NCI-H128 (cell line): ENCODE data around the gene SNCB.
"Not testable (repeated sequence)": the region's sequence is repeated elsewhere in the genome, so short reads cannot be mapped to it uniquely, and the experiment has no call there.

ENCODE experiments used
- DNase-seq: peaks from one replicate; lab custom pipeline; 2025; ENCODE audit not compliant: unreplicated experiment; lab: John Stamatoyannopoulos, UW

SNCB gene

GRCh38 chr5:176606032-176606431 lies 24.3 kb downstream of the SNCB start:
- DNase-seq: no peak

- no peak for DNase-seq
Observed at GRCh38 chr5:176603091-176603490, 27.2 kb downstream of the SNCB start.

GRCh38 chr5:176601901-176602482 lies 28.3 kb downstream of the SNCB start:
- DNase-seq: no peak

- DNase-seq: not testable (repeated sequence)
Observed at GRCh38 chr5:176599749-176600430, 30.4 kb downstream of the SNCB start.

GRCh38 chr5:176597417-176598389 lies 32.6 kb downstream of the SNCB start:
- DNase-seq: no peak

GRCh38 chr5:176596689-176597416 lies 33.5 kb downstream of the SNCB start:
- DNase-seq: no peak

GRCh38 chr5:176596069-176596644 lies 34.2 kb downstream of the SNCB start:
- DNase-seq: no peak

GRCh38 chr5:176595386-176595943 lies 34.9 kb downstream of the SNCB start:
- no peak for DNase-seq

GRCh38 chr5:176594554-176594953 lies 35.8 kb downstream of the SNCB start:
- DNase-seq: no peak

- DNase-seq: no peak
Observed at GRCh38 chr5:176593273-176593869, 37.0 kb downstream of the SNCB start.

GRCh38 chr5:176592573-176592972 lies 37.8 kb downstream of the SNCB start:
- DNase-seq: no peak

GRCh38 chr5:176591667-176592066 lies 38.7 kb downstream of the SNCB start:
- not testable (repeated sequence) for DNase-seq

- no peak for DNase-seq
Observed at GRCh38 chr5:176590035-176590717, 40.2 kb downstream of the SNCB start.

- DNase-seq: no peak
Observed at GRCh38 chr5:176589039-176589769, 41.1 kb downstream of the SNCB start.

- no peak for DNase-seq
Observed at GRCh38 chr5:176588297-176588696, 42.0 kb downstream of the SNCB start.

- no peak for DNase-seq
Observed at GRCh38 chr5:176587398-176587797, 42.9 kb downstream of the SNCB start.

- DNase-seq: no peak
Observed at GRCh38 chr5:176583076-176583475, 47.3 kb downstream of the SNCB start.

GRCh38 chr5:176581361-176581760 lies 49.0 kb downstream of the SNCB start:
- DNase-seq: no peak

- DNase-seq: no peak
Observed at GRCh38 chr5:176579323-176579722, 51.0 kb downstream of the SNCB start.
